Inflammatory macrophage treated with lipopolysaccharide for 4 hours (primary cell): ENCODE results near the gene MTMR10.

Experiments used
- DNase-seq: peaks from one replicate; pipeline ENCODE4 v3.0.0-alpha.2; 2020

MTMR10 gene, protein sequence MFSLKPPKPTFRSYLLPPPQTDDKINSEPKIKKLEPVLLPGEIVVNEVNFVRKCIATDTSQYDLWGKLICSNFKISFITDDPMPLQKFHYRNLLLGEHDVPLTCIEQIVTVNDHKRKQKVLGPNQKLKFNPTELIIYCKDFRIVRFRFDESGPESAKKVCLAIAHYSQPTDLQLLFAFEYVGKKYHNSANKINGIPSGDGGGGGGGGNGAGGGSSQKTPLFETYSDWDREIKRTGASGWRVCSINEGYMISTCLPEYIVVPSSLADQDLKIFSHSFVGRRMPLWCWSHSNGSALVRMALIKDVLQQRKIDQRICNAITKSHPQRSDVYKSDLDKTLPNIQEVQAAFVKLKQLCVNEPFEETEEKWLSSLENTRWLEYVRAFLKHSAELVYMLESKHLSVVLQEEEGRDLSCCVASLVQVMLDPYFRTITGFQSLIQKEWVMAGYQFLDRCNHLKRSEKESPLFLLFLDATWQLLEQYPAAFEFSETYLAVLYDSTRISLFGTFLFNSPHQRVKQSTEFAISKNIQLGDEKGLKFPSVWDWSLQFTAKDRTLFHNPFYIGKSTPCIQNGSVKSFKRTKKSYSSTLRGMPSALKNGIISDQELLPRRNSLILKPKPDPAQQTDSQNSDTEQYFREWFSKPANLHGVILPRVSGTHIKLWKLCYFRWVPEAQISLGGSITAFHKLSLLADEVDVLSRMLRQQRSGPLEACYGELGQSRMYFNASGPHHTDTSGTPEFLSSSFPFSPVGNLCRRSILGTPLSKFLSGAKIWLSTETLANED

DNA sequence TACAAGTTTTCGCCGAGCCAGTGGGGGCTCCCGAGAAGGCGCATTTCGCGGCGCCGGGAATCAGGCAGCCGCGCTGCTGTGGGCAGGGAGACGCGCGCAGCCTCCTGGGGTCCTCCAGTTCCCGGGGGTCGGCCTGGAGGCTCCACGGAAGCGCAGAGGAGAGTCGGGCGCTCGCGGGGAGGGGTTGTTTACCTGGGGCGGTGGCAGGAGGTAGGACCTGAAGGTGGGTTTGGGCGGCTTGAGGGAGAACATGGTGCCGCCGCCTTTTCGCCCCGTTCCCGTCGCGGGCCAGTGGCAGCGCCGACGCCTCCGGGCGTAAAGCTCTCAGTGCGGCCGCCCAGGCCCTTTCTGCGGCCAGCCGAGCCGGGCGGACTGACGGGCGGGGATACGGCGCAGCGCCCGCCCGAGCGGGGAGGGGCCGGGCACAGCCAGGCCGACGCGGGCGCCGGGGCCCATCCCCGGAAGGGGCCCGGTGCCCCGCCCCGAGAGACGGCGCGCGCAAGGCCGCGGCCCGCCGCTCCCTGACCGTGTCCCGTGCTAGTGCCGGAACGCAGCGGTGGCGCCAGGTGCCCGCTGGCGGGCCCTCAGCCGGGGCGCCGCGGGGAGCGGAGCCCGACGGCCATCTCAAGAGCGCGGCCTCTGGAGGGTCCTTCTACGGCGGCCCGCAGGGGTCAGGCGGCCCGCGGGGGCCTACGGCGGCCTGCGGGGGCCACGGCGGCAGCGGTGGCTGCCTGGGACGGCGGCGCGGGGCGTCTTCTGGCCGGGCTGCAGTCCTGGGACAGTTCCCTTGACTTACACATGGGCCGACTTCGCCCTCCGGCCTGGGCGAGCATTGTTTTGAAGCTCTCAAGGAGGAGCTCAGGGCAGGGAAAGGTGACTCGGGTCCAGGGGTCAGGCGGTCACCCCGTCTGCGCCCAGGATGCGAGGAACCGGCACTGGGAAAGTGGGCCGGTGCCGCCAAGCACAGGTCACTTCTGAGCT is at the start of gene MTMR10:
Gene MTMR10 (minus strand): TSS at position 374 of the 981 bp plus-strand sequence. CDS start 122 bp downstream, at position 252.
- DNase-seq, result peak; percentile 88

DNA sequence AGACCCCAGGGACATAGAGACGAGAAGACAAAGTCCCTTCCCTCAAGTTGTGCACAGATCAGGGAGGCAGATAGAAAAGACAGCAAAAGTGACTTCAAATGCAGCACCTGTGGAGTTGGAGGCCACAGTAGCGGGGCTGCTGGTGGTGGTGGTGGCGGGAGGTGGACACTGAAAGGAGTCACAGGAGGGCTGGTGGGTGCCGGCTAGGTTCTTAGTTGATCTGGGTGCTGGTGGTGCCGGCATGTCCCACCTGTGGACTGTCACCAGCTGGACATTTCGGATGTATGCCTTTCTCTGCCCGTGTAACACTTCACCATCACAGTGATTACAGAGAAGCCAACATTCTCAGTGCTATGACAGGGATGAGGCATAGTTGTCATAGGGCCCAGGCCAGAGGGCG is 49.2 kb upstream of the MTMR10 start:
- DNase-seq, result no peak

DNA sequence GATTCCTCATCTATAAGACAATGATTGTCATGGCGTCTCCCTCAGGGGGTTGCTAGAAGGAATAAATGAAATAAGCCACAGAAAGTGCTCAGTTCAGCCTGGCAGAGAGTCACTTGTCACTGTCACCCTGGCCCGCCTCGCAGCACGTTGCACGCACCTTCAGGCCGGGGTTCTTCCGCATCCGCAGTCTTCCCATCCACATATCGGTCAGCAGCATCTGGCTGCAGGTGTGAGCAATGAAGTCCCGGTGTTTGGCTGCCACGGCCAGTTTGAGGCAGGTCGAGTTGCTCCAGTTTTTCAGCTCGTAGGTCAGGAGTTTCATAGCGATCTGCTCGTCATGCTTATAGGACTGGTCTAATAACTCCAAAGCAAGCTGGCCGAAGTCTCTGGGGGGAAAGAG is 48.5 kb upstream of the MTMR10 start:
- DNase-seq, result no peak

DNA sequence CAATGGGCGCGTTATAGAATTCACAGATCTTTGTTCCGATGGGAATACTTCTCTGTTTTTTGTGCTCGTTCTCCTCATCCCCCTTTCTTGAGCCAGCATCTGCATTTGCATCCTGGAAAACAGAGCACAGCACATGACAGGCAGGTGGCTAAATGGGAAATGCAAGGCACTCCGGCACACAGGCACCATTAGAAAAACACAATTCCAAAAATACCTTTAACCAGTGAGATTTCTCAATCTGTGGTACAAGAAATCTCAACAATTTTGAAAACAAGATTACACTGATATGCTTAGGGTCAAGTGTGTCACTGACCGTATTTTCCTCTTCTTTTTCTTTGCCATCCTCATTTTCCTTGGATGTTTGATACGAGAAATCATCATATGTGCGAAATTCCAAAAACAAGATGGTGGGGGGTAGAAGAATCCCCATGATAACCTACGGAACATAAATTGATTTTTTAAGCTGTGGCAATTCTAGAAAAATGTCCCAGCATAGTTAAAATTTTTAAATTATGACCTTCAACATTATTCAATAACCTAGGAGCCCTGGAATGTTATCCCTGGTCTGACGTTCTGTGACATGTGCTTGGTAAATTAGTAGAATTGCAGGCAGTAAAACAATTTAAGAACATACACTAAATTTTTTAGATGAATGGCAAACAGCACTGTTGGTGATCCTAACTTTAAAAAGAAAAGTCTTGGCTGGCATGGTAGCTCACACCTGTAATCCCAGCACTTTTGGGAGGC is 46.5 kb upstream of the MTMR10 start:
- DNase-seq, result no peak

DNA sequence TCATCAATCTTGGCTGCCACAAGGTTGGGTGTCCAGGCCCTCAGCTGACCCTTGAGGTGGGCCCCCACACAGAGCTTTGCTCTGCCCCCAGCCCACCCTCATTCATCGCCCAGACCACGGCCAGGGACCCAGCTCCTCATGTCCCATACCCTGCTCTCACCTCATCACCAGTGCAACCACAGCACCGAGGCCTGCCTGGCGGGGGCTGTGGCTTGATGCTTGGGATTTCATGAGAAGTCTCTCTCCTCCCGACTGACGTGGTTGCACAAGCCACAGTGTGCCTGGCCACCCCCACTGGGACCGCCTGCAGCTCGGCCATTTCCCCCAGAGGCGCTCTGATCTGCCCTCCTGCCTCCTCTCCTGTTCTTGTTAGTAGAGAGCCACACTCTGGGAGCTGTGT is 45.4 kb upstream of the MTMR10 start:
- no peak for DNase-seq

DNA sequence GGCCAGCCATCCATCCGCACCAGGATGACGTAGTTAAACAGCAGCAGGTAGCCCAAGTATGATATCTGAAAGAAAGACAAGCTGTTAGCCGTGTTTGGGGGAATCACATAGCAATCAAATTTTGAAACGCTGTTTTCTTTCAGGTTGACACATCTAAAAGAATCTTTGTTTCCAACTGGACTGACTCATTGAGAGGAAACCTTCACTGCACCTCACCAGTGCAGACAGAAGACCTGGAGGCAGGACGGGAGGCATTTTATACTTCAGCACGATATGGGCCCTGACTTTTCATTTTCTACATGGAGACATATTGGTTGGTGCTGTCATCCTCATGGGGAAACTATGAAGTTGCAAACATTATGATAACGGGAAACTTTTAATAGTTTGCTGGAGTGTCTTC is 44.2 kb upstream of the MTMR10 start:
- DNase-seq, result no peak

DNA sequence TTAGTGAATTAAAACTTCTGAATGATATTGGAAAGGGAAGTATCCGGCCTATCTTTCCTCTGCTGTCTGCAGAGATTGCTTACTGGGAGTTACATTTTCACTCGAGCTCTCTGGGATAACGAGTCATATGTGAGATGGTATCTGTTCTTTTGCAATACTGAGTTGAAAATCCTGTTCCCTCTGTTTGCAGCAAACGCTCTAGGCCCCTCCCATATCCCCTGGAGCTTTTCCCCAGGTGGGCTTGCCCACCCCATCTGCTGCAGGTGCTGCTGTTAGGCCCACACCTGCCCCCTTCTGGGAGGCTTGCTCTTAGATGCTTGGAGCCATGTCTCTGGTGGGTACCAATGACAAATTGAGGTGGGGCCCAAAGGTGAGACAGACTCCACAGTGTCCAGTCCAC is 42.7 kb upstream of the MTMR10 start:
- no peak for DNase-seq

DNA sequence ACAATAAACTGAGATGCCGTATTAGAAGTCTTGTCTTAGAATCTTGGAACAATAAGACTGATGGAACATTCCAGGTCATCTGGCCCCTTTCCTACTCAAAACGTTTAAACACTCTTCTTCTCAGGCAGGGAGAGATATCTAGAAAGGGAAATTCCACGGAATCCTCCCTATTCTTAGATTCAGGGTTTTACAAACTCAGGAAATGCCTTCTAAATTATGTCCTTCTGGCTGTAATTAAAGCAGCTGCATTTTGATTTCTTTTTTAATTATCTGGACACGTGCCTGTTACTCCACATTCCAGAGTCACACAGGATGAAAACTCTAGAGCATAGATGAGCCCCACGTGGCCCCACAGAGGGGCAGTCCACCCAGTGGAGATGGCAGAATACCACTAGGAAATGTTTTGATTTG is 41.5 kb upstream of the MTMR10 start:
- no peak for DNase-seq

DNA sequence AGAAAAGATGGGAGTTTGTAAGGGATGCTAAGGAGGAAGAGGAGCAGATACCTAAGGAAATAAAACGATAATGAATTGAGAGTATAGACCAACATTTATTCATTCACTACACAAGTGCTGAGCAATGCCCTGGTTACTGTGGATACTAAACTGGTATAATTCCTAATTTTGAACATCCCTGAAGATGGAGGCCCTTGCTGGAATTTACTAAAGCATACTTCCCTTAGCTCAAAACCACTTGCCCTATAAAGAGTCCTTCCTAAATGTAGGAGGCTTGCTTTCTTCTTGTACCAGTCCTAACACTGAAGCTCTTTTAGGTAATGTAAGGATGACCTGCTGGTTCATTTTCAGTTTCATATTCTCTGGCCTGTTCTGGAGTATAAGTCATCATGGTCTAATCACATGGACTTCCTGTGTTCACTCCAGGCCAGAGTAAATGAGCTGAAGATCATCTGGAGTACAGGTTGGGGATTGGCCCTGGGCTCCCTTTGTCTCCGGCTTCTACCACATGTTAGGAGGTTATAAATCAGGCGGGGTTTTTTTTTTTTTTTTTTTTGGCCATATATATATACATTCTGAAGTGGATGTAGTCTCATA is 40.1 kb upstream of the MTMR10 start:
- DNase-seq, result peak; percentile 82

DNA sequence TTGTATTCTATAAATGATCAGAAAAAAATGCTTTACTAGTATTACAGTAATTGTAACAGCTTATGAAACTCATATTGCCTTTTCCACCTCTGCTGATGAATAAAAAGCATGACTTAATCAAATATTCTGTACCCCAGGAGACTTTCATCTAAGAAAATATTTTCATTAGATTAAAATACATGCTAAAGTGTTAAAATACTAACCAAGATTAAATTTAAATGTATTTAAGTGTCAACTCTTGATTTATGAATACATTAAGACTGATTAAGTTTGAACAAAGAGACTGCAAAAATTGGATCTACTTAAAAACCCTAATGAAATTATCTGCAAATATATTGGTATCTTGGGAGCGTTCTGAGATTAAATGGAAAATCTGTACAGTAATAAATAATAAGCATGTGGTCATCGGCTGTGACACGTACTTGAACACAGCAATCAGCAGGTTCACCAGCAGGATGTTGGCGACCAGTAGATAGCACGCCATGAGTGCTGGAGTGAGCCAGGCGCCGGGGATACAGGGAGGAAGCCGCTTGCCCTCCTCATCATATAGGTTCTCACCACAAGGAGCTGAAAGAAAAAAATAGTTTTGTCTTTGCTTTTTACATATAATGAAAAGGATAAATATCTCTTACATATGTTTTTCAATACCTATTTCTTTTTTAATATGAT is 36.6 kb upstream of the MTMR10 start:
- no peak for DNase-seq

DNA sequence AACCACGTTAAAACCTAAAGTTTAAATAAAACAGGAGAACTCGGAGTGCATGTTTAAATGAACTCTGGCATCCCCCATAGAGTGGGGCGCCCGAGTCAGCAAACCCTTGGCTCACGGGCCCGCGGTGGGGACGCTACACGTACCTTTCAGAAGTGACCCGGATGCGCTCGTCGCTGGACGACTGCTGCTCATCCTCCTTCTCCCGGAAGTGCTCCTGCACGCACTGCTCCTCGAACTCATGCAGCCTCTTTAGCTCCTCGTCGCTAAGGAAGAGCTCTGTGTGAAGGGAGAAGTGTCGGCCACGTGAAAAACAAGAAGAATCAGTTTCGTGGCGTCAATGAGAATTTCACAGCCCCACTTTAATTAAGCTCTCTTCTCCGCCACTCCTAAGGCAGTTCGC is 34.6 kb upstream of the MTMR10 start:
- no peak for DNase-seq

DNA sequence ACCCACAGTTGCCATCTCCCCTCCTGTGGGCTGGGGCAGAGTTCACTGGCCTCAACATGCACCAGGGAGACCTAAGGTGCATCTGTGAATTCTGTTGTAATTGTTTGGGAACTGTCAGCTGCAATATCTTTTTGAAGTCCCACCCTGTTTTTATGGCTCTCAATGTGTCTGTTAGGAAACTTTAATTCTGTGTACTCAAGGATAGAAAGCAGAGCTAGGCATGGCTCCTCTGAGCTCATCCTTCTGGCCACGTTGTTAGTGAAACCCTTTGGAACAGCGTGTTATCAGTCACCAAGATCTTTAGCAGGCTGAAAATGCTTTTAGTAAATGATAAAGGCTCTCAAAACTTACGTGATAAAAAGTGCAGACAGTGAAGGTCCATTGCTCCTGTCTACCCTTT is 33.6 kb upstream of the MTMR10 start:
- no peak for DNase-seq

DNA sequence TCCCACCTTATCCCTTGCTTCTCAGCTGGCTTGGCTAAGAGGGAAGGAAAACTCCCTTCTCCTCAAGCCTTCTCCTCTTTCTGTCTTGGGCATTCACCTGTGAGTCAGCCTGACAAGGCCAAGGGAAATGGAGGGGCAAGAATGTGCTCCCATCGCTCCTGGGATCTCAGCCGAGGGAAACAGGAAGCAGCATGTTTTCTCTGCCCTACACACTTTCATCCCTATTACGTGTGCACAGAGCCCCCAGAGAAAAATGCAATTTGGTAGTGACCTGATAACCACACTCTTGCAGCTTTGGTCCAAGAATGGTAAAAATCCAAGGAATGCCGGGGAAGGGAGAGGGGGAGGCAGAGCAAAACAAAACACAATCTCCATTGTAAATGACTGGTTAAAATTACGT is 32.9 kb upstream of the MTMR10 start:
- DNase-seq, result no peak

DNA sequence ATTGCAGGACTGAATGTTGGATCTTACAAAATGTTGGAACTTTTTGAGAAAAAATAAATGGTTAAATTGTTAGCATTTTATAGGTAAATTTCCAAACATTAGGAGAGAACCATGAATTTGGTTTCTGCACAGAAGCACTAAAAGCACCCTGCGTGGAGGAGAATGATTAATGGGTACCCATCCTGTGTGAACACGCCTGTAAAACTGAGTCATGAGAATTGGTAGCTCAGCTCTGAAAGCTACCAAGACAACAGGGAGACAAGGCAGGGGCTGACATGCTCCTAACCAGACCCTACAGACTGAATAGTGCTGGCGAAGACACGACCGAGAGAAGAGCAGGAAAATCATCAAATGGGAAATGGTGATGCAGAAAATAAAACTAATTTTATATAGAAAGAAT is 32.4 kb upstream of the MTMR10 start:
- DNase-seq, result no peak

DNA sequence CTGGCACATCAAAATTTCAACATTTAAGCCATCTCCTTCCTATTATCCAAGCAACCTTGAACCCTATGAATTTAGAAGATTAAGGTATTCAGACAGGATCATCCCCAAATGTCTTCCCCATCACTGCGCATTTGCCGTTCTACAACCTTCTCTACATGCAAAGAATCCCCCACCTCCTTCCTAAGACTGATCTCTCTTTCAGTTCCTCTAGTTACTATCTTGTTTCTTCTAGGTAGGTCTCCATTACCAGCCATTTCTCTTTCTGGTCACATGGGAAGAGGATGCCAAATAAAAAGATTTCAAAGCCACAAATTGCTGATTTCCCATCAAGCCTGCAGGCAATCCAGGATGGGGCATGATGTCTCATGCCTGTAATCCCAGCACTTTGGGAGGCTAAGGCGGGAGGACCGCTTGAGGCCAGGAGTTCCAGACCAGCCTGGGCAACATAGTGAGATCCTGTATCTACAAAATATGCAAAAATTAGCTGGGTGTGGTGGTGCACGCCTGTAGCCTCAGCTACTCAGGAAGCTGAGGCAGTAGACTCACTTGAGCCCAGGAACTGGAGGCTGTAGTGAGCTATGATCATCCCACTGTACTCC is 29.7 kb upstream of the MTMR10 start:
- DNase-seq, result no peak

DNA sequence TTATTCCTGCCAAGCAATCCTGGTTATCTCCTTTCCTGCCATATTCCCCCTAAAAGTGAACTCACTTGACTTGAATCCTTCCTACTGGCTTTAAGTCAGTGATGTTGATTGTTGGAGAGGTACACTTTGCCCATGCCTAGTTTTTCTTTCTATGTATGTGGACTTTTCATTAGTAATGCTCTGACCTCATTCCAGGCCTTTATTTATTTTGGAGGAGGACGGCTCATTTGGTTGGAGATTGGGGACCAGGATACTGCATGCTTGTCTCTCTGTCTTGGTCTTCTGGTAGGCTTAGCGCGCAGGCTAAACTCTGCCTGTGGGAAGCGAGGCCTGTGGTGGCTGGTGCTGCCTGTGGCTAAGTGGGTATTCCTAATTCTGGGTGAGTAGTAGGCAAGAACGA is 29.1 kb upstream of the MTMR10 start:
- no peak for DNase-seq

DNA sequence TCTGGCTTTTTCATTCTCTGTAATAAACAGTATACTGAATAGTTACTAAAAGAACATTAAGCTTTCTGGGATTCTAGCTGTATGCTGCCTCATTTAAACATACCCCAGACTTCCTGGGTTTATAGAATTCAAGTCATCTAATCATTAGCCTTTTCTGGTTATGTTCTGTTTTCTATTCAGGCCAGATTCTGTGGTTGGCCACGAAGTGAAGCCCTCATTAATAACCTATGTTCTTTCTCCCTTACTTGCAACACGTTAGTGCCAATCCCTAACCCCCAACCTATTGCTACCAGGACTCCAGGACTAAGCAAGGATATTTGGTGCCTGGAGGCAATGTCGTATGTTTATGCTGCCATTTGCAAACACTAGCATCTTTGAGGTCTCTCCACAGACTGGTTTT is 28.6 kb upstream of the MTMR10 start:
- no peak for DNase-seq

DNA sequence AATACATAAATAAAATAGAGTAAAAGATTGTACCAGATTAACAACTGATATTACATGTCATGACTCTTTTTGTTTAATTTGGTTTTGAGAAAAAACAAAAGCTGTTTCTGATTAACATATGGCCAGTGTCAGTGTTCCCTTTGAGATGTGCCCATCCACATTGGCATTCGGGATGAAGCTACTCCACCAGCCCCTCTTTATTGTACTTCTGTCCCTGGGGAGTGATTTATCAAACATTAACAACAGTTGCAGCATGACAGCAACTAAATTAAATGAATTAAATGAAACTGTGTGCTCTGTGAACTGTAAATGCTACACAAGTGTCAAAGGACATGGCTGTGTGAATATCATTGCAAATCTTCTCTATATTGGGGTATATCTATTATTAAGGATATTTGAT is 25.9 kb upstream of the MTMR10 start:
- DNase-seq, result no peak

DNA sequence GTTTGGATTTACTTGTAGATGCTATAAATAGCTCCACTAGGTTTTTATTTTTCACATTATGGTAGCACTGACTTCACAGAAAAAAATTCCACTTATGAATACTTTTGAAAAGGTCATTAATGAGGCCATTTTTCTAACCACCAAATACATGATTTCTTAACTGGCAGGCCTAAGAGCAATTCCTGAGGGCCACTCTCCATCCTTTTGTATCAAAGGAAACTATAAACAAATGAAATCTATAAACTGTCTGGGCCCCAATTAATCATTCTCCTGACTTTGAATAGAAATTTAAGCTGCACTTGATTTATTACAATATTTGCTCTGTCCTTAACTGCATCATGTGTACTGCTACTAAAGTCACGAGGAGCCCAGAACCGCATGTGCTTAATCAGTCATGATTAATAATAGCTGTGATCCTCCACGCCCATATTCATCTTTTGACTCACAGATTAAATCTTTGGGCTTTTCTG is 25.1 kb upstream of the MTMR10 start:
- DNase-seq, result no peak

DNA sequence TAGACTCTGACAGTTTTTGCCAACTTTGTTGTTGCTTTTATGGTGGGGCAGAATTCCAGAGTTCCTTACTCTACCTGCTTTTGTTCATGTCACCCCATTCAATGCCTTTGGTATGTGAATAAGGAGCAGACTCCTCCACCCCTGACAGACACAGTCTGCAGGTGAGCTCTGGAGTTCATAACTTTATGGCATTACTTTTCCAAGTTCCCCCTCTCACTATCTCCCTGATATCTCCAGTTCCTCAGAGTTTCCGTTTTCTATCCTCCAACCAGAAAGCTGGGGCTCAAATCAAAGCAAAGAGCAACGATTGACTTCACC is 23.1 kb upstream of the MTMR10 start:
- no peak for DNase-seq
